ENCODE measurements around the gene MYH14. TPM values are rescaled to one million over a fixed set of nuclear protein-coding genes. Genes with fewer than 3 reads are reported as not detected.

The MYH14 gene
- total RNA-seq, 1 experiment from 2014 or later = 0.84 TPM

GRCh38 chr19:50266896-50267295, 63.5 kb downstream of the MYH14 start:
- no peaks in the 10 kb centered on the region for H3K27me3 ChIP-seq (replicated peaks; ENCODE audit: insufficient read depth, low read depth, low read length, poor library complexity)
- TF ChIP-seq EZH2 (IDR thresholded peaks at IDR 0.05; ENCODE audit: borderline replicate concordance, low read depth, low read length, poor library complexity, severe bottlenecking) = no peak
- TF ChIP-seq CTCF (conservative IDR thresholded peaks at IDR 0.05; ENCODE audit: low read depth, low read length) = no peak
- CTCF ChIA-PET = no interaction called here
- POLR2A ChIA-PET (ENCODE audit: low non-redundant PET) = no interaction called here
- no peak overlapping the region for H3K27ac ChIP-seq (ENCODE audit: low read depth, low read length, poor library complexity, severe bottlenecking)
- H3K4me1 ChIP-seq (ENCODE audit: insufficient read depth, low read length, poor library complexity, severe bottlenecking) = no peaks in the 10 kb centered on the region
- intact Hi-C loops (cut with micrococcal nuclease; ENCODE audit: unreplicated experiment) = no loop called here
- H3K36me3 ChIP-seq (ENCODE audit: insufficient read depth, low read length, poor library complexity, severe bottlenecking) = no peaks in the 10 kb centered on the region
- DNase-seq (ENCODE audit: low spot score) = no peak
- BruUV-seq (replicated peaks) = no TSS peak
- H3K4me3 ChIP-seq (ENCODE audit: low read depth, low read length, poor library complexity, severe bottlenecking) = no peak overlapping the region
- no peaks in the 10 kb centered on the region for H3K9me3 ChIP-seq (ENCODE audit: low read depth, low read length, poor library complexity, severe bottlenecking)

- POLR2A ChIA-PET (ENCODE audit: low non-redundant PET) = no interaction called here
- DNase-seq (ENCODE audit: low spot score) = no peak
- intact Hi-C loops (cut with micrococcal nuclease; ENCODE audit: unreplicated experiment) = no loop called here
Observed at GRCh38 chr19:50268041-50268440, 64.6 kb downstream of the MYH14 start.

GRCh38 chr19:50268501-50268900, 65.1 kb downstream of the MYH14 start:
- BruUV-seq (replicated peaks) = no TSS peak
- no peaks in the 10 kb centered on the region for H3K27me3 ChIP-seq (replicated peaks; ENCODE audit: insufficient read depth, low read depth, low read length, poor library complexity)
- no peaks in the 10 kb centered on the region for H3K9me3 ChIP-seq (ENCODE audit: low read depth, low read length, poor library complexity, severe bottlenecking)
- H3K4me3 ChIP-seq (ENCODE audit: low read depth, low read length, poor library complexity, severe bottlenecking) = no peak overlapping the region
- no peaks in the 10 kb centered on the region for H3K4me1 ChIP-seq (ENCODE audit: insufficient read depth, low read length, poor library complexity, severe bottlenecking)
- DNase-seq (ENCODE audit: low spot score) = no peak
- CTCF ChIA-PET = no interaction called here
- intact Hi-C loops (cut with micrococcal nuclease; ENCODE audit: unreplicated experiment) = no loop called here
- H3K27ac ChIP-seq (ENCODE audit: low read depth, low read length, poor library complexity, severe bottlenecking) = no peak overlapping the region
- H3K36me3 ChIP-seq (ENCODE audit: insufficient read depth, low read length, poor library complexity, severe bottlenecking) = no peaks in the 10 kb centered on the region
- TF ChIP-seq EZH2 (IDR thresholded peaks at IDR 0.05; ENCODE audit: borderline replicate concordance, low read depth, low read length, poor library complexity, severe bottlenecking) = no peak
- TF ChIP-seq CTCF (conservative IDR thresholded peaks at IDR 0.05; ENCODE audit: low read depth, low read length) = no peak
- POLR2A ChIA-PET (ENCODE audit: low non-redundant PET) = no interaction called here

More at GRCh38 chr19:50268041-50268440, 64.6 kb downstream of the MYH14 start:
- Histone ChIP-seq H3K9me3 (ENCODE audit: low read depth, low read length, poor library complexity, severe bottlenecking) (no peaks in the 10 kb centered on the region), H3K36me3 (ENCODE audit: insufficient read depth, low read length, poor library complexity, severe bottlenecking) (no peaks in the 10 kb centered on the region), H3K4me3 (ENCODE audit: low read depth, low read length, poor library complexity, severe bottlenecking) (no peak overlapping the region), H3K27ac (ENCODE audit: low read depth, low read length, poor library complexity, severe bottlenecking) (no peak overlapping the region), H3K27me3 (replicated peaks; ENCODE audit: insufficient read depth, low read depth, low read length, poor library complexity) (no peaks in the 10 kb centered on the region), H3K4me1 (ENCODE audit: insufficient read depth, low read length, poor library complexity, severe bottlenecking) (no peaks in the 10 kb centered on the region)
- TF ChIP-seq CTCF (conservative IDR thresholded peaks at IDR 0.05; ENCODE audit: low read depth, low read length) = no peak
- TF ChIP-seq EZH2 (IDR thresholded peaks at IDR 0.05; ENCODE audit: borderline replicate concordance, low read depth, low read length, poor library complexity, severe bottlenecking) = no peak
- BruUV-seq (replicated peaks) = no TSS peak
- CTCF ChIA-PET = no interaction called here

Measured in A673 (cell line).